GM13977 (cell line): ENCODE data around the gene AR.

Experiments used
- DNase-seq: peaks from one replicate; pipeline ENCODE4 v3.0.0; 2012; ENCODE audit warnings: low spot score
- CTCF ChIP-seq: IDR thresholded peaks from 2 replicates; pipeline ENCODE4 v1.5.1; 2012; ENCODE audit warnings: mild to moderate bottlenecking, control low read depth; ENCODE audit not compliant: insufficient read depth; ENCODE audit errors: extremely low read depth, missing control alignments
- in situ Hi-C: fragments of 300-500 bp; cut with MboI; formaldehyde crosslinking; loops from one replicate; pipeline ENCODE4 v1.12.0; 2022; ENCODE audit warnings: low sequenced_read_pairs, low pct_unique_long_range_greater_than_20kb, mixed read lengths, inconsistent platforms; ENCODE audit not compliant: unreplicated experiment

Gene AR

GRCh38 chrX:67749536-67749935 lies 205.7 kb downstream of the AR start:
- no peak for DNase-seq
- TF ChIP-seq CTCF, result no peak
- in situ Hi-C loops, result no loop called here

DNA sequence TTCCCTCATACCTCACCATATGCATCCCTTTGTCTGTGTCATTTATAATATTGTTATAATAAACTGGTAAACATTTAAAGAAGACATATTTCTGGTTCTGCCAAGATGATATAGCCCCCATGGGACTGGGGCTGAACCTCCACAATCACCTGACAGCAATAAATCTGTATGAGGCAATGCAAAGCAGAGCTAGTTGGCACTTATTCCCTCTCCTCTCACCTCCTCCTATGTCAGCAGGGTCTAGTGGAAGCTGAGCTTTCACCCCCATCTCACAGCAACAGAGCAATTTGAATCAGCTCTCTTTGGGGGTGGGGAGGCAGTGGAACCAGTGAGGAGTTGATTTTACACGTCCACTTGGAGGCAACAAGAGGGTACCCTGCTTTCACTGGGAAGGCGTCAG lies 206.9 kb downstream of the AR start:
- no peak for DNase-seq
- in situ Hi-C loops, result no loop called here
- no peak for TF ChIP-seq CTCF

GRCh38 chrX:67759018-67759417 lies 215.2 kb downstream of the AR start:
- DNase-seq, result no peak
- in situ Hi-C loops, result no loop called here
- TF ChIP-seq CTCF, result no peak

DNA sequence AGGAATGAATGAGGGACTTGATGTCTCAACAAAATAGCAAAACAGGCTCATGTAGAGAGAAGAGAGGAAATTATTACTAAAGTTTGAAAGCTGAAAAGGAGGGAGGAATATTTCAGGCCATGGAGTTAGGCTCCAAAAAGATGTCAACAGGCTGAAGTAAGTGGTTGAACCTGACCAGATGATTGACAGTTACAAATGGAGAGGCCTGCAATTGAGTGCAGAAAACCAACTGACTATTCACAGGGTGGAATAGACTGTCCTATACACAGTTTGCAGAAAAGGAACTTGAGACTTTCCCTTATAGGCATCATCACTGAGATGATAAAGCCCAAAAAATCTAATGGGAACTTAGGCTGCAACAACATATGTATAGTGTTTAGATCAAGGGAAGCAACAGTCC lies 233.3 kb downstream of the AR start:
- no peak for DNase-seq
- in situ Hi-C loops, result no loop called here

DNA sequence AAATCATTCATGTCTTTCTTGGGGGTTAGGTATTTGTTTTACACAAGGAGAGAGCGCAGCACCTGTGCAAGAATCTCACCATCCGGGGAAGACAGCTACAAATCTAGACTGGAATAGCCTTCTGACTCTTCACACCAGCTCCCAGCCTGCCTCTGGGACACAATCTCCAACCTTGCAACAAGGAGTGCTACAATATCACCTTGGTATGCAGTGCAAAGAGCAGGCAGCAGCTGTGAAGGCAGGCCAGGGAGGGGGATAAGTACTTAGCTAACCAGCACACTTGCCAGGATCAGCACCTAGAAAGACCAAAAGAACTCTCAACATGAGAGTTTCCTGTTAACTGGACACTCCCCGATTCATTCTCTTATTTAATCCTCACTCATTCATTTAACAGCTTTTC lies 235.3 kb downstream of the AR start:
- in situ Hi-C loops, result no loop called here
- DNase-seq, result no peak
- no peak for TF ChIP-seq CTCF

More for the DNA sequence above, 233.3 kb downstream of the AR start:
- TF ChIP-seq CTCF, result no peak
